HepG2 (cell line): ENCODE measurements around the gene TUBGCP4. TPM values are rescaled to one million over a fixed set of nuclear protein-coding genes. Genes with fewer than 3 reads are reported as not detected.

ENCODE experiments used
- ATAC-seq: fragments of 200-7000 bp; cut with Tn5 transposase; 3 replicates; pipeline ENCODE4 v1.9.1; 2020; ENCODE audit warnings: mild to moderate bottlenecking, moderate library complexity
- BruUV-seq: library from RNA; stranded (reverse); fragments of 400-500 nt; replicated peaks from 2 replicates; lab custom pipeline; 2021; lab: Mats Ljungman, UMichigan
- CTCF ChIA-PET: fragments of 300-600 bp; formaldehyde crosslinking; extraction: SDS; loops from one replicate; lab custom pipeline; 2021; ENCODE audit warnings: low total read pairs, inconsistent platforms, low intra/inter-chr PET ratio; lab: Yijun Ruan, JAX
- POLR2A ChIA-PET: fragments of 350-600 bp; sonication (Branson Sonifier 250); formaldehyde crosslinking; loops from one replicate; lab custom pipeline; 2020; ENCODE audit warnings: antibody characterized with exemption, inconsistent platforms; lab: Yijun Ruan, JAX
- DNase-seq: peaks from one replicate; pipeline ENCODE4 v3.0.0-alpha.2; 2015; ENCODE audit warnings: low spot score
- FAIRE-seq: peaks from 3 replicates; lab custom pipeline; 2011; peaks lifted over from hg19 to GRCh38; lab: Jason Lieb, UNC
- H2AFZ ChIP-seq: one replicate; pipeline ENCODE4 v1.6.1; 2011; ENCODE audit warnings: low read length, inconsistent platforms
- H3K27ac ChIP-seq: fragments of 300-600 bp; 3 replicates; pipeline ENCODE4 v1.8.0; 2011; ENCODE audit warnings: mixed run types, mild to moderate bottlenecking, mixed read lengths, low read length, inconsistent platforms; ENCODE audit not compliant: insufficient read depth; ENCODE audit errors: extremely low read length
- H3K27me3 ChIP-seq, 2 experiments: fragments of 200-600 bp in 1 of 2; 2 replicates in 1 of 2; 3 replicates in 1 of 2; pipeline versions ENCODE4 v1.6.0 to v1.8.0; 2011; ENCODE audit warnings: low read length in 2 of 2, mild to moderate bottlenecking in 2 of 2, moderate library complexity in 2 of 2, inconsistent platforms in 1 of 2; ENCODE audit not compliant: insufficient read depth in 2 of 2, control insufficient read depth in 1 of 2
- H3K36me3 ChIP-seq, 2 experiments: fragments of 200-600 bp in 1 of 2; replicated peaks in 1 of 2; 2 replicates in 1 of 2; 3 replicates in 1 of 2; pipeline versions ENCODE4 v1.5.1 to v1.8.0; 2011; ENCODE audit warnings: low read length in 2 of 2, inconsistent platforms in 1 of 2; ENCODE audit not compliant: insufficient read depth in 2 of 2, control insufficient read depth in 1 of 2
- H3K4me1 ChIP-seq: 2 replicates; pipeline ENCODE4 v1.5.1; 2012; ENCODE audit warnings: low read length, inconsistent platforms; ENCODE audit not compliant: insufficient read depth
- H3K4me2 ChIP-seq: 2 replicates; pipeline ENCODE4 v1.6.0; 2011; ENCODE audit warnings: low read depth, low read length, inconsistent platforms
- H3K4me3 ChIP-seq, 3 experiments: fragments of 200-600 bp in 1 of 3; sonication (generic), shearing (Covaris generic) in 1 of 3; replicated peaks in 1 of 3; 2 replicates each; pipeline ENCODE4 v1.5.1; 2011 to 2016; ENCODE audit warnings: low read length in 3 of 3, inconsistent platforms in 2 of 3, low read depth in 2 of 3, mild to moderate bottlenecking in 2 of 3, control low read depth in 1 of 3, mixed read lengths in 1 of 3; ENCODE audit not compliant: insufficient read depth in 1 of 3
- H3K79me2 ChIP-seq: one replicate; pipeline ENCODE4 v1.6.1; 2011; ENCODE audit warnings: low read length, inconsistent platforms; ENCODE audit not compliant: insufficient read depth
- H3K9ac ChIP-seq: 2 replicates; pipeline ENCODE4 v1.6.0; 2011; ENCODE audit warnings: mild to moderate bottlenecking, low read depth, low read length, inconsistent platforms; ENCODE audit not compliant: insufficient read depth
- H3K9me3 ChIP-seq: 2 replicates; pipeline ENCODE4 v1.5.1; 2012; ENCODE audit warnings: mild to moderate bottlenecking, low read length
- H4K20me1 ChIP-seq: 2 replicates; pipeline ENCODE4 v1.6.0; 2011; ENCODE audit warnings: inconsistent platforms, mild to moderate bottlenecking, low read length, moderate library complexity; ENCODE audit not compliant: insufficient read depth
- EED ChIP-seq: sonication (generic); formaldehyde crosslinking; IDR thresholded peaks from 2 replicates; pipeline ENCODE4 v1.5.0; 2020; ENCODE audit warnings: mild to moderate bottlenecking, missing genetic modification reagents
- ELF1 ChIP-seq: sonication (generic); formaldehyde crosslinking; IDR thresholded peaks from 2 replicates; pipeline ENCODE4 v1.4.0; 2020; ENCODE audit warnings: missing genetic modification reagents
- GATA4 ChIP-seq: sonication (generic); IDR thresholded peaks from 2 replicates; pipeline ENCODE4 v1.6.1; 2016; ENCODE audit warnings: antibody characterized with exemption, low read depth, borderline replicate concordance
- MTF2 ChIP-seq: sonication (generic); formaldehyde crosslinking; IDR thresholded peaks from 2 replicates; pipeline ENCODE4 v1.5.0; 2020; ENCODE audit warnings: missing genetic modification reagents, borderline replicate concordance
- MXD4 ChIP-seq: IDR thresholded peaks from 2 replicates; pipeline ENCODE4 v1.6.1; 2016; ENCODE audit warnings: mild to moderate bottlenecking, missing biosample characterization, missing genetic modification reagents
- NFE2L2 ChIP-seq: fragments of 150-350 bp; IDR thresholded peaks from 2 replicates; pipeline ENCODE4 v1.6.1; 2014; ENCODE audit warnings: low read length
- RBM22 ChIP-seq: fragments of 200-400 bp; formaldehyde crosslinking; optimal IDR thresholded peaks from 2 replicates; pipeline ENCODE3; 2017; ENCODE audit warnings: mild to moderate bottlenecking, low read length, moderate library complexity
- REXO4 ChIP-seq: sonication (generic); formaldehyde crosslinking; IDR thresholded peaks from 2 replicates; pipeline ENCODE4 v1.8.0; 2022; ENCODE audit warnings: missing genetic modification reagents, mild to moderate bottlenecking, borderline replicate concordance
- SALL1 ChIP-seq: sonication (generic); formaldehyde crosslinking; IDR thresholded peaks from 2 replicates; pipeline ENCODE4 v1.8.0; 2022; ENCODE audit warnings: mild to moderate bottlenecking, missing genetic modification reagents
- SMAD9 ChIP-seq: sonication (generic); formaldehyde crosslinking; IDR thresholded peaks from 2 replicates; pipeline ENCODE4 v1.5.1; 2020; ENCODE audit warnings: mild to moderate bottlenecking, missing genetic modification reagents
- ZNF143 ChIP-seq: sonication (generic); formaldehyde crosslinking; IDR thresholded peaks from 2 replicates; pipeline ENCODE4 v1.4.0; 2020; ENCODE audit warnings: missing genetic modification reagents
- ZNF577 ChIP-seq: sonication (generic); formaldehyde crosslinking; IDR thresholded peaks from 2 replicates; pipeline ENCODE4 v1.4.0; 2020; ENCODE audit warnings: mild to moderate bottlenecking, low read depth, missing genetic modification reagents, borderline replicate concordance
- WGBS: methylation state at CpG from one replicate; pipeline ENCODE4 v1.1.6; 2017; ENCODE audit warnings: low lambda C conversion rate; 5-methylcytosine and 5-hydroxymethylcytosine counted together
- in situ Hi-C: cut with HindIII; loops from 2 replicates; pipeline ENCODE4 v1.10.0; 2017; ENCODE audit warnings: low pct_unique_long_range_greater_than_20kb; ENCODE audit not compliant: extremely low pct_ligation_motif_present
- intact Hi-C: fragments of 100-400 bp; cut with micrococcal nuclease; formaldehyde crosslinking; loops from one replicate; pipeline ENCODE4 v1.10.0; 2022; ENCODE audit not compliant: unreplicated experiment
- polyA plus RNA-seq, 8 experiments: library from polyadenylated mRNA; depleted of rRNA in 3 of 8; stranded (reverse) in 7 of 8; unstranded in 1 of 8; fragments of >200 nt; fragmentation: Illumina TruSeq in 4 of 8; extraction: Trizol in 4 of 8; gene quantifications; 2 replicates each; pipeline versions ENCODE4 v1.2.1 to v1.2.3, GENCODE V29; 2011 to 2016; ENCODE audit warnings: low read depth in 4 of 8, missing spikeins in 1 of 8, mixed read lengths in 1 of 8; ENCODE audit not compliant: insufficient read depth in 1 of 8
- total RNA-seq, 5 experiments: library from RNA; depleted of rRNA; stranded (reverse); fragments of >200 nt; fragmentation: Illumina TruSeq; extraction: Trizol; gene quantifications; 2 replicates each; pipeline ENCODE4 v1.2.3, GENCODE V29; 2016; ENCODE audit warnings: low read depth in 1 of 5
- TF ChIP-seq, protein P1 (sequence below): IDR thresholded peaks from 2 replicates; pipeline ENCODE4 v1.6.1; 2016; ENCODE audit warnings: missing compliant biosample characterization, missing genetic modification reagents, borderline replicate concordance
- TF ChIP-seq, protein P2 (sequence below): sonication (generic); formaldehyde crosslinking; IDR thresholded peaks from 2 replicates; pipeline ENCODE4 v1.4.0; 2020; ENCODE audit warnings: missing genetic modification reagents, mild to moderate bottlenecking, borderline replicate concordance

Gene TUBGCP4
- total and polyA plus RNA-seq, 2 of the 13 experiments (the other 11 are each of a cell fraction or from before 2014, with no cell fraction given): 15.0 to 20.5 TPM

- H2AFZ ChIP-seq: no peak overlapping the region
- H3K27ac ChIP-seq: no peak overlapping the region
- H3K4me3 ChIP-seq: no peak overlapping the region
- CTCF ChIA-PET: no interaction called here
- in situ Hi-C loops: no loop called here
- H3K27me3 ChIP-seq: no peaks in the 10 kb centered on the region
- intact Hi-C loops: no loop called here
- no peaks in the 10 kb centered on the region for H3K79me2 ChIP-seq
- no peak overlapping the region for H3K4me2 ChIP-seq
- no peaks in the 10 kb centered on the region for H3K4me1 ChIP-seq
- H4K20me1 ChIP-seq: no peaks in the 10 kb centered on the region
- FAIRE-seq (no peak), DNase-seq (no peak), ATAC-seq (no peak)
- no peaks in the 10 kb centered on the region for H3K9me3 ChIP-seq
- H3K36me3 ChIP-seq: peaks cover 15 to 74% of the 10 kb centered on the region in 2 experiments; a peak in 4 of 5 replicates
- BruUV-seq: no TSS peak
- 88% methylated on average over 2 of the region's 2 CpGs for WGBS
- POLR2A ChIA-PET: no interaction called here
- TF ChIP-seq ZNF577 (CRISPR knock-in tag): no peak
- no peak for TF ChIP-seq ZNF143
- TF ChIP-seq GATA4: no peak
- peak; percentile 49; the same call in 1 of the 2 replicates for TF ChIP-seq NFE2L2
- H3K9ac ChIP-seq: no peak overlapping the region
These were observed 12.2 kb downstream of the TUBGCP4 start for GRCh38 chr15:43383070-43383469.

DNA sequence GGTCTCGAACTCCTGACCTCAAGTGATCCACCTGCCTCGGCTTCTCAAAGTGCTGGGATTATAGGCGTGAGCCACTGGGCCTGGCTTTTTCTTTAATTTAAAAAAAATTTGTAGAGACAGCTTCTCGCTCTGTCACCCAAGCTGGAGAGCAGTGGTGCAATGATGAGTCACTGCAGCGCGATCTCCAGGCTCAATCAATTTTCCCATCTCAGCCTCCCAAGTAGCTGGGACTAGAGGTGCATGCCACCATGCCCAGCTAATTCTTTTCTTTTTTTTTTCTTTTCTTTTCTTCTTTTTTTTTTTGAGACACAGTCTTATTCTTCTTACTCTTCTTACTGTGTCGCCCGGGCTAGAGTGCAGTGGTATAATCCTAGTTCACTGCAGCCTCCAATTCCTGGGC lies 19.8 kb downstream of the TUBGCP4 start:
- Histone ChIP-seq H3K27ac (no peak overlapping the region), H3K79me2 (no peaks in the 10 kb centered on the region), H3K9ac (no peak overlapping the region), H3K9me3 (no peaks in the 10 kb centered on the region), H4K20me1 (no peaks in the 10 kb centered on the region), H3K4me2 (no peak overlapping the region), H2AFZ (no peak overlapping the region), H3K27me3 (no peaks in the 10 kb centered on the region), H3K36me3 (peaks cover 9 to 43% of the 10 kb centered on the region in 2 experiments), H3K4me1 (no peaks in the 10 kb centered on the region), H3K4me3 (no peak overlapping the region)
- intact Hi-C loops: no loop called here
- ATAC-seq (no peak), DNase-seq (no peak), FAIRE-seq (no peak)
- ChIA-PET CTCF (no interaction called here), POLR2A (interaction anchor here (1.5 kb wide), 1 partner anchor 16 kb away, joined by 3 read pairs; no protein-coding TSS in a partner anchor)
- WGBS: 98% methylated on average over 8 of the region's 8 CpGs
- no TSS peak for BruUV-seq
- in situ Hi-C loops: no loop called here
- TF ChIP-seq MTF2 (CRISPR knock-in tag) (no peak), ELF1 (no peak), RBM22 (no peak), EED (CRISPR knock-in tag) (no peak), SALL1 (CRISPR knock-in tag) (no peak), REXO4 (CRISPR knock-in tag) (no peak), MXD4 (CRISPR knock-in tag) (no peak), SMAD9 (no peak)
- TF ChIP-seq, protein P1, sequence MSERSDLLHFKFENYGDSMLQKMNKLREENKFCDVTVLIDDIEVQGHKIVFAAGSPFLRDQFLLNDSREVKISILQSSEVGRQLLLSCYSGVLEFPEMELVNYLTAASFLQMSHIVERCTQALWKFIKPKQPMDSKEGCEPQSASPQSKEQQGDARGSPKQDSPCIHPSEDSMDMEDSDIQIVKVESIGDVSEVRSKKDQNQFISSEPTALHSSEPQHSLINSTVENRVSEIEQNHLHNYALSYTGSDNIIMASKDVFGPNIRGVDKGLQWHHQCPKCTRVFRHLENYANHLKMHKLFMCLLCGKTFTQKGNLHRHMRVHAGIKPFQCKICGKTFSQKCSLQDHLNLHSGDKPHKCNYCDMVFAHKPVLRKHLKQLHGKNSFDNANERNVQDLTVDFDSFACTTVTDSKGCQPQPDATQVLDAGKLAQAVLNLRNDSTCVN (CRISPR knock-in tag): no peak
- TF ChIP-seq, protein P2, sequence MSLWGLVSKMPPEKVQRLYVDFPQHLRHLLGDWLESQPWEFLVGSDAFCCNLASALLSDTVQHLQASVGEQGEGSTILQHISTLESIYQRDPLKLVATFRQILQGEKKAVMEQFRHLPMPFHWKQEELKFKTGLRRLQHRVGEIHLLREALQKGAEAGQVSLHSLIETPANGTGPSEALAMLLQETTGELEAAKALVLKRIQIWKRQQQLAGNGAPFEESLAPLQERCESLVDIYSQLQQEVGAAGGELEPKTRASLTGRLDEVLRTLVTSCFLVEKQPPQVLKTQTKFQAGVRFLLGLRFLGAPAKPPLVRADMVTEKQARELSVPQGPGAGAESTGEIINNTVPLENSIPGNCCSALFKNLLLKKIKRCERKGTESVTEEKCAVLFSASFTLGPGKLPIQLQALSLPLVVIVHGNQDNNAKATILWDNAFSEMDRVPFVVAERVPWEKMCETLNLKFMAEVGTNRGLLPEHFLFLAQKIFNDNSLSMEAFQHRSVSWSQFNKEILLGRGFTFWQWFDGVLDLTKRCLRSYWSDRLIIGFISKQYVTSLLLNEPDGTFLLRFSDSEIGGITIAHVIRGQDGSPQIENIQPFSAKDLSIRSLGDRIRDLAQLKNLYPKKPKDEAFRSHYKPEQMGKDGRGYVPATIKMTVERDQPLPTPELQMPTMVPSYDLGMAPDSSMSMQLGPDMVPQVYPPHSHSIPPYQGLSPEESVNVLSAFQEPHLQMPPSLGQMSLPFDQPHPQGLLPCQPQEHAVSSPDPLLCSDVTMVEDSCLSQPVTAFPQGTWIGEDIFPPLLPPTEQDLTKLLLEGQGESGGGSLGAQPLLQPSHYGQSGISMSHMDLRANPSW (CRISPR knock-in tag): no peak
